IMR-90 (cell line): ENCODE results near the gene WDR81.

Source experiments
- CEBPB ChIP-seq: IDR thresholded peaks from 2 replicates; pipeline ENCODE4 v1.6.1; 2012; ENCODE audit warnings: low read depth, low read length, improper control_type of control experiment
- CHD1 ChIP-seq: IDR thresholded peaks from 2 replicates; pipeline ENCODE4 v1.6.1; 2012; ENCODE audit warnings: low read depth, low read length, improper control_type of control experiment
- CTCF ChIP-seq: conservative IDR thresholded peaks from 2 replicates; pipeline ENCODE4 v1.5.1; 2012; ENCODE audit warnings: mild to moderate bottlenecking, low read depth, low read length, improper control_type of control experiment
- MAFK ChIP-seq: IDR thresholded peaks from 2 replicates; pipeline ENCODE4 v1.6.1; 2012; ENCODE audit warnings: low read depth, low read length, improper control_type of control experiment
- POLR2A ChIP-seq: IDR thresholded peaks from 2 replicates; pipeline ENCODE4 v1.6.1; 2012; ENCODE audit warnings: mild to moderate bottlenecking, low read depth, low read length
- RAD21 ChIP-seq: IDR thresholded peaks from 2 replicates; pipeline ENCODE4 v1.6.1; 2012; ENCODE audit warnings: low read length, improper control_type of control experiment
- RFX5 ChIP-seq: IDR thresholded peaks from 2 replicates; pipeline ENCODE4 v1.8.0; 2012; ENCODE audit warnings: low read depth, mild to moderate bottlenecking, low read length, moderate library complexity

GRCh38 chr17:1730326-1731193 lies 6.1 kb downstream of the WDR81 start:
- TF ChIP-seq RFX5 (no peak), CTCF (no peak), RAD21 (no peak), POLR2A (no peak), CHD1 (no peak), CEBPB (no peak), MAFK (no peak)
